Stimulated activated CD8-positive, alpha-beta memory T cell treated with anti-CD3 and anti-CD28 coated beads, Interleukin-15, amount 100 ng/mL, for 24 hours (primary cell): ENCODE results near the gene PRKAG3.

Experiments
- DNase-seq: peaks from one replicate; pipeline ENCODE4 v3.0.0-alpha.2; 2020; ENCODE audit warnings: low read depth

PRKAG3 gene

GRCh38 chr2:218831378-218831990 is at the start of gene PRKAG3:
PRKAG3 (minus strand) TSS chr2:218831803.
- DNase-seq, result no peak

- no peak for DNase-seq
Observed at GRCh38 chr2:218880859-218881594, 49.4 kb upstream of the PRKAG3 start.

- DNase-seq, result no peak
Observed at GRCh38 chr2:218880102-218880858, 48.7 kb upstream of the PRKAG3 start, which contains the start of gene WNT10A. WNT10A (plus strand) TSS chr2:218880852; CDS start chr2:218880996, 144 bp downstream.

GRCh38 chr2:218879776-218880101 is 48.1 kb upstream of the PRKAG3 start:
- no peak for DNase-seq

- DNase-seq, result no peak
Observed at GRCh38 chr2:218878926-218879761, 47.5 kb upstream of the PRKAG3 start.

GRCh38 chr2:218878486-218878885 is 46.9 kb upstream of the PRKAG3 start:
- DNase-seq, result no peak

- no peak for DNase-seq
Observed at GRCh38 chr2:218877891-218878290, 46.3 kb upstream of the PRKAG3 start.

- DNase-seq, result no peak
Observed at GRCh38 chr2:218877331-218877730, 45.7 kb upstream of the PRKAG3 start.

- DNase-seq, result no peak
Observed at GRCh38 chr2:218876562-218877219, 45.1 kb upstream of the PRKAG3 start.

GRCh38 chr2:218875692-218876246 is 44.2 kb upstream of the PRKAG3 start:
- no peak for DNase-seq

- DNase-seq, result no peak
Observed at GRCh38 chr2:218873359-218874194, 42.0 kb upstream of the PRKAG3 start.

- no peak for DNase-seq
Observed at GRCh38 chr2:218872645-218873358, 41.2 kb upstream of the PRKAG3 start.

GRCh38 chr2:218871345-218872302 is 40.0 kb upstream of the PRKAG3 start:
- no peak for DNase-seq

GRCh38 chr2:218870984-218871344 is 39.4 kb upstream of the PRKAG3 start:
- no peak for DNase-seq

- no peak for DNase-seq
Observed at GRCh38 chr2:218869064-218869463, 37.5 kb upstream of the PRKAG3 start.

GRCh38 chr2:218867900-218868299 is 36.3 kb upstream of the PRKAG3 start:
- no peak for DNase-seq

GRCh38 chr2:218865999-218866398 is 34.4 kb upstream of the PRKAG3 start:
- no peak for DNase-seq

GRCh38 chr2:218865396-218865795 is 33.8 kb upstream of the PRKAG3 start:
- no peak for DNase-seq
